Measurements from ENCODE around the gene TMEM117.

TMEM117 gene

DNA sequence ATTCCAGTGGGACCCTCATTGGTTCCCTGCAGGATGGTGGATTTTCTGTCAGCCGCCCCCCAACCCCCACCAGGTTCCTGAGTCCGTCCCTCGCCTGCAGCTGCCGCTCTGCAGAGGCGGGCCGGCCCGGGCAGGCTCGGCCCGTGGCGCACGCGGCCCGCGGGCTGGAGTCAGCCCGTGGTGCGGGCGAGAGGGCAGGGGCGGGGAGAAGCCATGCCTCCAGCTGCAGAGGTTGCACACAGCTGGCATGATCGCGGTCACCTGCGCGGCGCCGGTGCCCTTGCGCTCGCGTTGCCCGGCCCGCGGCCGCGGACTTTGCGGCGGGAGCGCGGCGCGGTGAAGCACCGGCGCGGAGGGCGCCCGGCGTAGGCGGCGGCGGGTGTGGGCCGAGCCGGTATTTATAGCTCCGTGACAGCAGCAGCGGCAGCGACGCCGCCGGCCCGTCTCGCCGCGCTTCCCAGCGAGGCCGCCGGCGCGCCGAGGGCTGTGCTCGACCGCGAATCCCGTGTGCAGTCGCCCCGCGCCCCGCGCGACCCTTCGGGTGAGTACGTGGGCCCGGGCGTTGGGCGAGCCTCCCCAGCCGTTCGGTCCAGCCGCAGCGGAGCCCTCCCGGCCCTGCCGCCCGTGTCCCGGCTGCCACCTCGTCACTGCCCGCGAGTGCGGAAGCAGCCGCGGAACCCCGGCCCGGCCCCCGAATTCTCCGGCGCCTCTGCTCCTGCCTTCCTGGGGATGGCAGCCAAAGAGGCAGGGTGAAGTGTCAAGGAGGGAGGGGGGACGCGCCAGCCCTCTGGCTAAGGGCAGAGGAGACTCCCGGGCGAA, at the start of gene TMEM117:
Gene TMEM117 (plus strand): TSS at position 426 of the 819 bp plus-strand sequence.
- DNase-seq = peak; percentile 77

DNA sequence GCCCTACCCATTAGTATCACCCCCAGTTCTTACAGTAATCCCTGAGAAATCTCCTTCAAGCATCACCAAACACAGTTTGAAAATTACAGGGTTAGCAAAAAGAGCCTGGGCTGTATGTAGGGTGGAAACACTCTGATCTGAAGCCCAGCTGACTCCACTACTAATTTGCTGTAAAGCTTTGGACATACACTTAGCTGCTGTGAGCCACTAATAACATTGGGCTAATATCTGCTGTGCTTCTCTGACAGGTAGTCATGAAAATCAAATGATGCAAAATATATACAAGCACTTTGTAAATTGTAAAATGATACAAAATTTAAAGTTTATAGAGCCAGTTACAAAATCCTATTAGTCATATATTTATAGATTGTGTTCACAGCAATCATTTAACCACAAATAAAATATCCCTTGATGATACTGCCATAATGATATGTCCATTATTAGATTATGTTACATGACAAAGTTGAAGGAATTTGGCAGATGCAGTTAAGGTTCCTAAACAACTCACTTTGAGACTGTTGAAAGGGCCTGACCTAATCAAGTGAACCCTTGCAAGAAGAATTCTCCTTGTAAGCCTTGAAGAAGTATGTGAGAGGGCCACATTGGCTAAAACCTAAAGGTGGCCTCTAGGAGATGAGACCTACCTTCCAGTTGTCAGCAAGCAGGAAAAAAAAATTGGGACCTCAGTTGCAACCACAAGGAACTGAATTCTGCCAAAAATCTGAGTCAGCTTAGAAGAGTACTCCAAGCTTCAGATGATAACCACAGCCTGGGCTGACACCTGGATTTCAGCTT, 48.8 kb upstream of the TMEM117 start:
- DNase-seq = no peak

DNA sequence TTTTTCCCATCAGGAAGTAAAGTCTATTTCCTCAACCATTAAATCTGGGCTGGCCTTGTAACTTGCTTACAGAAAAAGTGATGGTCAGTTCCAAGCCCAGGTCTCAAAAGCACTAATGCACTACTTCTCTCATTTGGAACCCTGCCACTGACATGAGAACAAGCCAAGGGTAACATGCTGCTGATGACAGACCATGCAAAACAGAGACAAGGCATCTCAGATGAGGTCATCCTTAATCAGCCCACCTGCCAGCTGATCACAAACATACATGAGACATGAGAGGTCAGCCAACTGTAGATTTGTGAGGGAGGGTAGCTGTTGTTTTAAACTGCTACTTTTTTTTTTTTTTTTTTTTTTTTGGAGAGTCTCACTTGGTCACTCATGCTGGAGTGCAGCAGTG, 45.9 kb upstream of the TMEM117 start:
- DNase-seq = peak; percentile 10

DNA sequence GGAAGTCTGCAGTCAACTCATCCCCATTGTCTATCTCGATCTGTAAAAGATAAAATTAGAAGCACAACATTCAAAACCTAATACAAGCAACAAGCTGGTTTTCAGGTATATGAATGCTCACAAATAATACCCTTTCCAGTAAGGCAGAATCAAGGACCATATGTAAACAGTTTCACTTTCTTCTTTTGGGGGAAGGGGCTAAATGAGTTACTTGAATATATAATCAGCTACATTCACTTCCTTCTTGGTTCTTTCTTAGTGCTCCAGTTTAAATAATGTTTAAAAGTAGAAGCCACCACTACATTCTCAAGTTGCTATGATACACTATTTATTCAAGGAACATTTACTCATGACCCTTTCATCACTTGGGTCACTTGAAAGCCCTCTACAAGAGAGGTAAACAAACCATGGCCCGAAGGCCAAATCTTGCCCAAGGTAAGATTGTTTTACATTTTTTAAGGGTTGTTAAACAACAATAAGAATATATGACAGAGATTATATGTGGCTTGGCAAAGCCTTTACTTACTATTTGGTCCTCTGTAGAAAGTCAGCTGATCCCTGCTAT, 40.1 kb upstream of the TMEM117 start:
- no peak for DNase-seq

DNA sequence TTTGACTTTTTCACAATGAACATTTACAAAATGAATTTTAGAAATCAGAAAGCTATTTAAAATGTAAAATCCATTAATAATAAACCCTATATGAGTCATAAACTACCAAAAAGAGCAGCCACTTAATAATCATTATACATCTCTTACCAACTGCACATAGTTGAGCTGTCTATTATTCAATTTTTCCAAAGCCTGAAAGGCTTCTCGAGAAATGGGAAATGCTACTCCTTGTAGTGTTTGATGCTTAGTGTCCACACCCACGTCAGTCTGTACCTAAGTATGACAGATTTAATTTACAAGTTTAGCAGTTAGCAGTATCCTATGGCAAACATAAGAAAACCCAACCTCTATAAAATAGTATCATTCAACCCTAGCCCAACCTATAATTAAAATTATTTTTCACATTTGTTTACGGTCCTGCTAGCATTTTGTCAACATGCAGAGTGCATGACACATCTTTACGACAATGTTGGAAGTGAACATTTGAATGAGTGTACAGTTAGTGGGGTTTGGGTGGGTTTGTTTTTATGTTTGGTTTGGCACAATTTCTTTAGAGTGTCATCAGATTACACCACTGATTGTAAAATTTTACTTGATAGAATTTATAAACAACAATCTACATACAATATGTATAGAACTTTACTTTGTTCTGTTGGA, 38.2 kb upstream of the TMEM117 start:
- DNase-seq = no peak

DNA sequence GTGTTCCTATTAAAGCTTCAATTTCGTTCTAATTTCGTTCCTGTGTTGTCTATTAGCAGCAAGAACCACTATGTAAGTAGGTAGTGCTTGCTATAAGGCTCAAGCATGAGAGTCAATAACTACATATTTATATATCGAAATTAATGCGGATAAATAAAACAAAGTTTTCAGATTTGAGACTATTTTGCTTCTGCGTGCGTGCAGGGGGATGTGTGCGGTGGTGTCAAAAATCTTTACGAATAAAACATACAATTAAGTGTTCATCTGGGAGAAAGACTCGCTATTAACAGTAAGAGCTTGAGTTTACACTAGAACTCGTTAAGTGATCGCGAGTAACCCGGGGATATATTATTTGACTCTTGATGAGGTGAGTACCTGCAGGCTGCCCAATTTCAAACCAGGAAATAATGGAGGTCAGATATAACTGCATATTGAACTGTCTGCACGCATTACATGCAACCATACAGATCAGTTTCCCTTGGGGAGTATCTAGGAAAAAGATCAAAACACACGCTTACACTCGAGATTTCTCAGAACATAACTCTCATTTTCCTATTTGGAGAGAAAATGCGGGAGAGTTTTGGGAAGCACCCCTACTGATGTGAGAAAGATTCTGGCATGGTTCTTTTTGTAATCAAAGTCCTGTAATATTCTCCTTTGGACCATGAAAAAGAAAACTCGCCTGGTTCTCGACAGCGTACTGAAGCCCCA, 30.6 kb upstream of the TMEM117 start:
- DNase-seq = peak; percentile 43

DNA sequence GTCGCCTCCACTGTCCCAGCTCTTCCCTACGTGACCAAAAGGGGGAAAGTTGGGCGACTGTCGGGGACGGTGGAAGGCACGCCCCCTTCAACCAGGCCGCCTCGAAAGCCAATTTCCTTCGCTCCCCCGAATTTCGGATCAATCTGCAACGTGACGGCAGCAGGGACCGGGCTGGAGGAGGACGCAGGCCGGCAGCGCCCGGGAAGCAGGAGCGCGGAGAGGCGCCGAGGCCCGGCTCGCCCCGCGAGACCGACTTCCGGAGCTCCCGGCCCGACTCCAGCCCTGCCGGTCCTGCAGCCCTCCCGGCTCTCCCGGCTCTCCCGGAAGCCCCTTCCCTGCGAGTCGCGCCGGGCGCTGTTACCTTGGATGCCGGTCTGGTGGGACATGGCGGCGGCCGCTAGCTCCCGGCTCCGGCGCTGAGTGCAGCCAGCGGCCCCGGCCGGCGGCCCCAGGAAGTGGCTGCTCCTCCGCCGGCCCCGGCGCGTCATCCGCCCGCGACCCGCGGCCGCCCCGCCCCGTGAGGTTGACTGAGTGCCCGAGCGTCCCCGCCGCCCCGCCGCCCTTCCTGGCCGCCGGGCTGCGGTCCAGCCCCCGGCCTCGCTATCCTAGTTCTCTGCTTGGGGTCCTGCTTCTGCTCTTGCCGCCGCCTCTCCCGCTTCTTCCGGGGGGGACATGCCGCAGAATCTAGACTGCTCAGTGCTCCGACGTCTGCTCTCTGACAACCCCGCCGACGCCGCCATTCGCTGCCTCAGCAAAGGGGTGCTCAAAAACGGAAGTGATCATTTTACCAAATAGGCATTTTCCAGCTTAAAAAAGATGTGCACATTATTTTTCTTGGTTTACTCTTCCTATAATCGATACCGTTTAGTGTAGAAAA, 29.8 kb upstream of the TMEM117 start, which contains the start of gene TWF1:
Gene TWF1 (minus strand): TSS at position 458 of the 877 bp plus-strand sequence. CDS start 72 bp downstream, at position 386.
- DNase-seq = peak; percentile 92

DNA sequence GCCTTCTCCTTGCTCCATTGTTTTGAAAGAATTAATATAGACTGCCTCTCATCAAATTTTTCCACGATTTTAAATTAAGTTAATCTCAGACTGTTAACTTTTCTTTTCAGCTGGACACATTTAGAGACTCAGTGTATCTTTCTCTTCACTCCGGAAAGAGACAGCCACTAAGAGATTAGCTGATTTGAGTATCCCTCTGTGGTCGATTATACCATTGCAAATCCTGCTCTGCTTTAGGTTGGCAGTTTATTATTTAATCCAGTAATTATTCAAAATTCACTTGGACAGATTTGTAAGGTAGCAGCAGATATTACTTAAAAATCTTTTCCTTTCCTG, 29.2 kb upstream of the TMEM117 start:
- DNase-seq = peak; percentile 36

DNA sequence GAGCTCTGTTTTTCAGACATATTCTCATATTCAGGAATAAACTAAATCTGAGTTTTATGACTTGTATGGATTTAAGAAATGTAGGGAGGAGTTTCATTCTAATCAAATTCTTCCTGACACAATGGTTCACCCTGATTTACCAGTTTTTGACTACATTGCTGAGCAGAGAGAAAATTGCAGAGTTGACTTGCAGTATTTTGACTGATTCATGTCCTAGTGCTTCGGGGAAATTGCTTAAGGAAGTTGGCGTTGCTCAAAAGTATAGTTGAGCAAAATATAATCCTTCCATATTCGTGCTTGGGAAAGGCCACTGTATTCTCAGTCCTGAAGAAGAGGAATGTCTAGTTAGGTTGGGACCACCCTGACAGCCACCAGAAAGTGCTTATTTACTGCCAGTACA, 28.5 kb upstream of the TMEM117 start:
- DNase-seq = no peak

DNA sequence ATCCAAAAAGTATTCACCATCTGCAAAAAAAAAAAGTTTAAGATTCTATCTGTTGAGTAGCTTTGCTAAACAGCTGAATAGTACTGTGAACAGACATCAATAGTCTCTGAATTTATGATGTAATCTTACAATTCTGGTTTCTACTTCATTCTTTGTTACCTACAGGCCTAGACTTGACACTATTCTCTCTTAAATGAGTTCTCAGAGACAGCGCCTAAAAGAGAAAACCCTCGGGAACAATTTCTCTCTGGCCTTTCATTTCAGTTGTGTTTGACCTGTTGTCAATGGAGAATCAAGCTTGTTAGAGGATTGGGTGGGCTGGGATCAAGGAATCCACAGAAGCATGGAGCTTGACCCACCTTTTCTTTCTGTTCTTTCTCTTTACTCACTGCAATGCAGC, 23.8 kb upstream of the TMEM117 start:
- DNase-seq = no peak

DNA sequence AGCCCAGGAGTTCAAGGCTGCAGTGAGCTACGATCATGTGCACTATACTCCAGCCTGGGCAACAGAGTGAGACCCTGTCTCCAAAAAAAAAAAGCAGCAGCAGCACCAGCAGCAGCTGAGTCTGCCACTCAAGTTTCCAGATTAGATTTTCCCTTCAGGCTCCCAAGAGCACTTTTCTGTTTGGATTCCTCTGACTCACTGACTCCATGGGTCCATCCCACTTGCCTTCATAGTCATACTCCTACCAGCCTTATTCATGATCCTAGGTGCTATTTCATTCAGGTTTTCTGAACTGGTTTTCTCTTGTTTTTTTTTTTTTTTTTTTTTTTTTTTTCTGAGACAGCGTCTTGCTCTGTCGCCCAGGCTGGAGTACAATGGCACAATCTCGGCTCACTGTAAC, 23.0 kb upstream of the TMEM117 start:
- no peak for DNase-seq

DNA sequence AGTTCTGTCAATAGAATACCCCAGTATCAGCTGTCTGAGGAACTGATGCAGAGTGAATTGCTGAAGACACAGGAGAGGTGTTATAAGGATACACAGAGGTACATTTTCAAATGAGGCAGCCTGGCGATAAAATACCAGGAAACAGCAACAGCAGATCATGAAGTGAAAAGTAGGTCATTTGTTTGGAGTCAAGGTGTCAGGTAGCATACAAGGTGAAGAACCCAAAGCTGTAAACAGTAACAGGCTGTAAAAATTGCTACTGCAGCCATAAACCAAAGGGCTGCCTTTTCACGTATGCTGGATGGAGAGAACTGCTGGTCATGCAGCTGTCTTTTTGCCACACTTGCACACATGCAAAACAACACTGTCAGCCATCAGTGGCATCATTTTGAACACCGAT, 20.5 kb upstream of the TMEM117 start:
- DNase-seq = no peak

DNA sequence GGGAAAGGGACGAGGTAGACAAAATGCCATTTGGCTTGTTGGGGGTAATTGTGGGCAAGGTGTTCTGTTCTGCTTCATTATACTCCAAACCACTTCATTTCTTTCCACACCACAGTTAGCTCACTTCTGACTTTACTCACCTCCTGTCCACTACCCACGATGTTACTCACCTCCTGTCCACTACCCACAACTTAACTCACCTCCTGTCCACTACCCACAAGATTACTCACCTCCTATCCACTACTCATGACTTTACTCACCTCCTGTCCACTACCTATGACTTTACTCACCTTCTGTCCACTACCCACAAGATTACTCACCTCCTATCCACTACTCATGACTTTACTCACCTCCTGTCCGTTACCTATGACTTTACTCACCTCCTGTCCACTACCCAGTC, 19.7 kb upstream of the TMEM117 start:
- DNase-seq = no peak

DNA sequence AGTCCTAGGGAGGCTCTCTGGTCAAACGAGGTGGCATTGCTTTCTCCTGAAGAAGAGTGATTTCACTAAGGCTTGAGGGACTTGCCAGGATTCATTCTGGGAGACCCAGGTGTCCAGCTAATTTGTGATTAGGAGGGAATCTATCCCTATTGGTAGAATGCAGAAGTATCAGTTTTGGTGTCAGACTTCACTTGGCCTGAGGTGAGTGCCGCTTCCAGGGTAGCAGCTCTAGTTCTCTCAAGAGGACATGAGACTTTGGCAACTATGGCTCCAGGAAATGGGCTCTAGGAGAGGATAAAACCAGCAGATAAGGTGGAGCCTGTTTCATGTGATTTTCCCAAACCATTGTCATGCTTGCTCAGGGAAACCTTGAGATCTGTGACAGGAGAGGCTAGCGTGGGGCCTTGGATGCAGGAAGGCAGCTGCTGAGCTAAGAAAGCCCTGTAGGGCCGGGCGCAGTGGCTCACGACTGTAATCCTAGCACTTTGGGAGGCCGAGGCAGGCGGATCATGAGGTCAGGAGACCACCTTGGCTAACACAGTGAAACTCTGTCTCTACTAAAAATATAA, 11.6 kb upstream of the TMEM117 start:
- DNase-seq = no peak

DNA sequence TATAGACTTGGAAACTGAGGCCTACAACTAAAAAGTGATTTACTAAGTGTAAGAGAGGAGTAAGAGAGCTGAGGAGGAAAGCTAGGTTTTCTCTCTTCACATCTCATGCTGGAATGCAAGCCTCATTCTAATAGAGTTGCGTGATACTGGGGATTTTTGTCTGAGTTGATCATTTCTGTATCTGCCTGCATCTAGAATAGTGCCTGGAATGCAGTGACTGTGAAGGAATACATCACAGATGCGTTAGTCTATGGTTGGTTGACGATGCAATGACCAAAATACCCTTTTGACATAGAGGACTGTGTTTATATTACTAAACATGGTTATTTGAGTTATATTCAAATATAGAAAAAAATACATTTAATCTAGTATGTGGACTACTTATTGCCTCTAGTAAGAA, 9.2 kb upstream of the TMEM117 start:
- DNase-seq = no peak

DNA sequence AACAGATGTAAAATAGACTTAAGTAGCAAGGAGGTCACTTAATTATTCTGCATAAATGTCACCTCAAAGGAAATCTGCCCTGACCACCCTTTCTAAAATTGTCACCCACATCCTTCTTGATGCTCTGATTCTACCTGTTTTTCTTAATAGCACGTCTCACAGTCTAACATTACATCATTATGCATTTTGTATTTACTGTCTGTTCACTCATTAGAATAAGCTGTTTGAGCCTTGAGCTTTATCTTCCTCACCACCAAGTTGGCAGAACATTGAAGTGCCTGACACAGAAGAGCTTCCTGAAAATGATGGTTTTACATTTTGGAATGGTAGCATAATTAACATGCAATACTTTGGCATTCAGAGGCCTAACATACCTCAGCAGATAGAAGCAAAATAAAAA, 8.8 kb upstream of the TMEM117 start:
- no peak for DNase-seq

DNA sequence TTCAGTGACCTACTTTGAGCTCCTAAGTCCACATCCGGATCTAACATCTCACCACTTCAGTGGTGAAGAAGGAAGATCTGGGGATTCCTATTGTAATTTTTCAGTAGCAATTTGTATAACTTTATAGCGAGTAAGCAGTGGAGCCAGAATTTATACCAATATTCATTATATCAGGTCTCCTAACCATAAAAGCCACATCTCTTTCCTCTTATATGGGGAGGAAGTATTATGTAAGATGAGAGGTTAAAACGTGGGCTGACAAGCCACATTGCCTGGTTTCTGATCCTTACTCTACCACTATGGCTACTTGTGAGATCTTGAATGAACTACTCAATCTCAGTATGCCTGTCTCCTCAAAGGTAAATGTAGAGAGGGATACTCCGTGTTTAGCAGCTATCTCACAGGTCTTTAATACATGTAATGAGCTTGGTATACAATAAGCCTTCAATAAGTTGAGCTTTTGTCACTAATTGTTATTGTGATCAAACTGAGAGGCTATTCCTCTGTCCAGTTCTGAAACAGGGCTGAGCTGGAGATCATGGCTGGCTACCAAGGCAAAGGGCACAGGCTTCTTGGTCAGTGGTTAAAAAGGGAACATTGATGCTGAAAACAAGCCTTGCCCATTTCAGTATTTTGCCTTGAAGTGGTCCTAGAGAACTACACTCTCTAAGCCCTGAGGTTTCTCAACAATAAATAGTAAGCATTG, 3.3 kb upstream of the TMEM117 start:
- DNase-seq = peak; percentile 56

DNA sequence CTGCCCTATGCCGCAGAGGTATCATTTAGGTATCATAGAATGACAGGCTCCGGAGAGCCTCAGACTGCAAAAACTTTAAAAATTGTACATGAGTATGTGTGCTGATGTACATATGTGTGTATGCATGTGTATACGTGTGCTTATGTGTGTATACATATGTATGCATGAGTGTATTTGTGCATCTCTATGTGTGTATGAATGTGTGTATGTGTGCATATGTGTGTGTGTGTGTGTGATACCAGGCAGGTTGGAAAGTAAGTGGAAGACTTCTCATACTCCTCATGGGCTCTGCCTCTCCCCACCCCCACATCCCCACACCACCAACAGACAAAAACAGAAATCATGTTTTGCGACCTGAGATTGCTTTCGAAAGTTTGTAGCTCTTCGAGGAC, 621 bp upstream of the TMEM117 start:
- DNase-seq = no peak

DNA sequence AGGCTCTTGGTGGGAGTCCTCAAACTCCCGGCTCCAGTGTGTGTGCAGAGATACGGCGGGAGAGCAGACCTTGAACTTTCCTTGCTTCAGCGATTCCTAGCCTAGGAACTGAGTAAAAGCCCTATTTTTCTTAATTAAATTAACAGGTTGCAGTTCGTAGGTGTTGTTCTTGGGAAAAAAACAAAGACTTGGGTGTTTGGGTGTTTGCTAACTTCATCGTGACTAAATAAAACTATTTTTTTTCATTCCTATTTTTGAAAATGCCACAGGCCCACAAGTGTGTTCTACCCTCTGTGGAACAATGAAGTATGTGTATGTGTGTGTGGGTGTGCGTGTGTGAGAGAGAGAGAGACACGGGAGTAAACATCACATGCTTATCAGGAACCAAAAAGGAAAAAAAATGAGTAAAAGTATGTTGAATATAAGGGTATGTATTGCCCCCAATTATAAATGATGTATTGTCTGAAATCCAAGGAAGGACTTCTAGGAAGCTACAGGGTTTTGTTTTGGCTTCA, 651 bp downstream of the TMEM117 start:
- DNase-seq = peak; percentile 57

DNA sequence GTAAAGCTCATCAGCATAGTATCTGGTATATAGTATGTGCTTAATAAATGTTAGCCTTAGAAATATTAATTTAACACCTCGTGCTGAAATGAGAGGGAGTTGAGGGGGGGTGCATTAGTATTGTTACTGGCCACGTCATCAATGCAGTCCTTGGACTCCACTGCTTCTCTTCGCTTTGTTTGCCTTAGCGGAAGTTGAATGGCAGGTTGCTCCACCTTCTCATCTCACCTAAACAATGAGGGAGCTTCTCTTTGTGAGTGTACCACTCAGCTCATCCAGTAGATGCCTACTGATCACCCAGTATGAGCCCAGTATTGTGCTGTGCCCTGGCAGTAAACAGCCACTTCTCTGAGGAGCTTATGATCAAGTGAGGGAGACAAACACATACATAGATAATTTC, 4.5 kb downstream of the TMEM117 start:
- no peak for DNase-seq
